Spleen (tissue), 7 donors: Measurements from ENCODE around the gene MRE11.

ENCODE experiments used
- CTCF ChIP-seq, 11 experiments: fragments of 200-600 bp in 7 of 11; fragments of 450-650 bp in 4 of 11; sonication (generic) in 4 of 11; IDR thresholded peaks in 8 of 11; conservative IDR thresholded peaks in 3 of 11; 1 replicate in 7 of 11; 2 replicates in 4 of 11; pipeline versions ENCODE4 v1.4.0 to v1.8.0; 2016 to 2021; ENCODE audit warnings: antibody characterized with exemption in 11 of 11, inconsistent platforms in 4 of 11, mild to moderate bottlenecking in 1 of 11
- POLR2A ChIP-seq, 3 donors: fragments of 450-650 bp; IDR thresholded peaks; one replicate each; pipeline ENCODE4 v1.5.1; 2017; ENCODE audit warnings: antibody characterized with exemption in 3 of 3, mild to moderate bottlenecking in 1 of 3
- POLR2AphosphoS5 ChIP-seq, 3 donors: sonication (generic); formaldehyde crosslinking; IDR thresholded peaks; one replicate each; pipeline ENCODE4 v1.5.1; 2017; ENCODE audit warnings: antibody characterized with exemption in 3 of 3
- donor health status: DM: no; HTN: no; CAD: no; lungs with moderate emphysema.
- donor health status: DM: no; HTN: no; CAD: no.
- donor health status: DM: no; HTN: no; CAD: no.

- TF ChIP-seq CTCF (IDR thresholded peaks at IDR 0.05 in 8 of 11, conservative IDR thresholded peaks at IDR 0.05 in 3 of 11) (no peak), POLR2A (IDR thresholded peaks at IDR 0.05) (no peak), POLR2AphosphoS5 (IDR thresholded peaks at IDR 0.05) (no peak)
These were observed 16.0 kb downstream of the MRE11 start for GRCh38 chr11:94477624-94478023.
